CD4-positive, alpha-beta T cell treated with Interleukin-15 for 4 hours (primary cell): Measurements from ENCODE around the gene HMGCR.

Experiments used
- DNase-seq: peaks from one replicate; pipeline ENCODE4 v3.0.0-alpha.2; 2020; ENCODE audit warnings: low spot score

The HMGCR gene

DNA sequence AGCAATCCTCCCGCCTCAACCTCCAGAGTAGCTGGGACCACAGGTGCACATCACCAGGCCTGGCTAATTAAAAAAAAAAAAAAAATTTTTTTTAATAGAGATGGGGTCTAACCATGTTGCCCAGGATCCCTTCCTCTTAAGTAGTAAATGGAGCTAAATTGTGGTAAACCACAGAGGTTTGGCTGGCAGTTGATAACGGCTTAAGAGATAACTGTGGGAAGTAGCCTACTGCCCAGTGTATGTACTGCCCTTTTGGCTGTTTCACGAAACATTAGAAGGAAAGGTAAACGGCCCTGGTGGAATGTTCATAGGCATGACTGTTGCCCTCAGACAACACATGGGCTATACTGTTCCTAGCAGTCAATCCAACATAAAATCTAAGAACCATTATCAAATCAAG is 44.4 kb downstream of the HMGCR start:
- DNase-seq, result no peak

DNA sequence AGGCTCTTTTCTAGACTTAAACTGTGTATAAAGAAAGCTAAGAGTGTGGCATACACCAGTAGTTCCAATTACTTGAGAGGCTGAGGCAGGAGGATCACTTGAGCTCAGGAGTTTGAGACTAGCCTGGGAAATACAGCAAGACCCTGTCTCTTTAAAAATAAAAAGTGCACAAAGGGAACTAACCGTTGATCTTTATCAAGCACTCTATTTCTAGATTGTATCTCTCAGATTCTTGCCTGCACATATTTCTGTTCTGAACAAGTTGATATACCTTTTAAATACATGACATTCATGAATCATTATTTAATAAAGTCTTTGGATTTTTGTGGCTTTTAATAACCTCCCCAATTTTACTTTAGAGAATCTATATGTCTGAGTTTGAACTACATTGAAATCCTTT is 47.2 kb downstream of the HMGCR start:
- DNase-seq, result no peak

DNA sequence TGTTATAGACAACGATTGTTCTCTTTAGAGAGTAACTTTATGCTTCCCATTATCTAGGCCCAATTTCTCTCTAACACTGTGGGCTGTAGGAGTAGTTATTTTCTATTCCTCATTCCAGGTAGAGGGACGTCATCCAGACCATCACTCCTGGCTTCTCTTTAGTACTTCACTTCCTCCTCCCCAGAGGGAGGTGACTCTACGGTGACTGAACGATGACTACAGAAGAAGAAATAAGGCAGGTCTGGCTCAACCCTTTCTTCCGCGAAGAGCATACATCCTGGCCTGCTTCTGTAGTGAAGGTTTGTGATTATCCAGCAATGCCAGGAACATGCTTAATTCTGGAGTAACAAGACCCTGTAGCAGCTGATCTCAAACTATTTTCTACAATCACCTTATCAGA is 50.8 kb downstream of the HMGCR start:
- DNase-seq, result no peak

DNA sequence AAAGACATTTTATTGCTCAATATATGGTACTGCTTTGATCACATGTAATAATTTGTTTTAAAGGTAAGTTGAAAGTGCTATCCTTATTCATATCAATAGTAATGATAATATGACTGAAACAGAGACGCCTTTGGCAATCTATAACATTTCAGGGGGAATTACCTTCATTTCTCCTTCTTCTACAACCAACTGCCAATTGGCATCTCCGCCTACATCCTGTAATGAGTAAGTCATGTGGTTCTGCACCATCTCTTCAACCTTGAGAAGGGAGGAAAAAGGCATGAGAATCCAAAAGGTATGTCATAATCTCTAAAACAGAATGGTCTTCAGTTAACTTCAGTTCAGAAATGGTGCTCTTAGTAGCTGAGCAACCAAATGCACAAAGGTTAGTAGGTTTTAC is 52.4 kb downstream of the HMGCR start:
- DNase-seq, result no peak

DNA sequence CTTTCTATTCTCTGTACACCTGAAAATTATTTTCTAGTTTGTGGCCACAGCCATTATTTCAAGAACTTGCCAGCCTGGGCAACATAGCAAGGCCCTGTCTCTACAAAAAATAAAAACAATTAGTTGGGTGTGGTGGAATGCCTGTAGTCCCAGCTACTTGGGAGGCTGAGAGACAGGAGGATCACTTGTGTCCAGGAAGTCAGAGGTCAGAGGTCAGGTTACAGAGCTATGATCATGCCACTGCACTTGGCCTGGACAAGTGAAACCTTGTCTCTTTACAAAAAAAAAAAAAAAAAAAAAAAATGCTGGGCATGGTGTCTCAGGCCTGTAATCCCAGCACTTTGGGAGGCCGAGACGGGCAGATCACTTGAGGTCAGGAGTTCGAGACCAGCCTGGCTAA is 58.3 kb downstream of the HMGCR start:
- DNase-seq, result no peak

DNA sequence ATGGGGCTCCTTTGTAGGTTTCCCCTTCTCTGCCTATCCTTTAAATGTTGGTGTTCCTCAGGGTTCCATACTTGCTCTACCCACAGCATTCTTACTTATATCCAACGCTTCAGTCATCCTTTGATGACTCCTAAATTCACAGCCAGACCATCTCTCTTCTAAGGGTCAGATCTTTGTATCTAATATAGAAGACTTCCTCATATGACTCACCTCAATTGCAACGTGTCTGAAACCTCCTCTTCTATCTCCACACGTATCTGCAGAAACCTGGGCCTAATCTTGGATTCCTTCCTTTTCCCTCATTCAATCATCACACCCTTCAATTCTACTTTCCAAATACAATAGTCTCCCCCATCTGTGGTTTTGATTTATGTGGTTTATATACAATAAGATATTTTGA is 68.3 kb downstream of the HMGCR start:
- DNase-seq, result no peak
